ENCODE results near the gene DNM3. TPM values are rescaled to one million over a fixed set of nuclear protein-coding genes. Genes with fewer than 3 reads are reported as not detected.

Gene DNM3
- polyA plus RNA-seq, 1 of the 3 experiments (the other 2 are of a cell fraction) = 0.43 TPM

DNA sequence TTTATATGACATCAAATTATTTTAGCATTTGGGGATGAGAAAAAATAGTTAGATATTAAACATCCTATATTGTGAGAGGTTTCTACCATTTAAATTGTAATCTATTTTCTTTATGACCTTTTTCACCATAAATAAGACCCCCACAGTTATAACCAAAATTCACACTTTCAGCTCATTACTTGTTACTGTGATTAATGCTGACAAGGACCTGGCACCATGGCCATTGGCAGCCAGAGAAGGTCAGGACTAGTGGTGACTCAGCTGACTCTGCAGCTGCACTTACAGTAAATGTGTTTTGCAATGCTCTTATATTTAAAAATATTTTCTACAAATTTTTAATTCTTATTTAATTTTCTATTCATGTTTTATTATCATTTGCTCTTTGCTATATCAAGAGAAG lies 445.9 kb downstream of the DNM3 start:
- peaks cover 6 to 9% of the 10 kb centered on the region in 2 experiments; a peak in 2 of 4 replicates for H3K4me1 ChIP-seq (ENCODE audit: control insufficient read depth in 1 of 2, insufficient read depth in 2 of 2, low read depth in 1 of 2, low read length in 1 of 2)
- no peaks in the 10 kb centered on the region for H3K9me2 ChIP-seq
- H3K4me3 ChIP-seq (ENCODE audit: low read depth in 2 of 2, low read length in 1 of 2) = no peak overlapping the region
- no peaks in the 10 kb centered on the region for H3K27me3 ChIP-seq (ENCODE audit: insufficient read depth)
- TF ChIP-seq FOSL2 (IDR thresholded peaks at IDR 0.05; ENCODE audit: borderline replicate concordance, low read depth) (peak; percentile 67; the same call in 1 of the 2 replicates), EP300 (IDR thresholded peaks at IDR 0.05; ENCODE audit: borderline replicate concordance in 1 of 2, low read depth in 1 of 2, low read length in 1 of 2) (peak in 1 of 2 experiments; percentile 39; a peak in 1 of 4 replicates), RXRA (IDR thresholded peaks at IDR 0.05; ENCODE audit: borderline replicate concordance, low read depth) (peak; percentile 30; the same call in 1 of the 2 replicates), TCF12 (IDR thresholded peaks at IDR 0.05) (peak; percentile 71), CHD2 (IDR thresholded peaks at IDR 0.05; ENCODE audit: low read length, partially characterized antibody) (no peak), NFIC (IDR thresholded peaks at IDR 0.05; ENCODE audit: borderline replicate concordance) (peak; percentile 86), MEF2A (IDR thresholded peaks at IDR 0.05; ENCODE audit: borderline replicate concordance, low read depth) (no peak), JUND (IDR thresholded peaks at IDR 0.05) (peak; percentile 54)
- TF ChIP-seq, protein P1, sequence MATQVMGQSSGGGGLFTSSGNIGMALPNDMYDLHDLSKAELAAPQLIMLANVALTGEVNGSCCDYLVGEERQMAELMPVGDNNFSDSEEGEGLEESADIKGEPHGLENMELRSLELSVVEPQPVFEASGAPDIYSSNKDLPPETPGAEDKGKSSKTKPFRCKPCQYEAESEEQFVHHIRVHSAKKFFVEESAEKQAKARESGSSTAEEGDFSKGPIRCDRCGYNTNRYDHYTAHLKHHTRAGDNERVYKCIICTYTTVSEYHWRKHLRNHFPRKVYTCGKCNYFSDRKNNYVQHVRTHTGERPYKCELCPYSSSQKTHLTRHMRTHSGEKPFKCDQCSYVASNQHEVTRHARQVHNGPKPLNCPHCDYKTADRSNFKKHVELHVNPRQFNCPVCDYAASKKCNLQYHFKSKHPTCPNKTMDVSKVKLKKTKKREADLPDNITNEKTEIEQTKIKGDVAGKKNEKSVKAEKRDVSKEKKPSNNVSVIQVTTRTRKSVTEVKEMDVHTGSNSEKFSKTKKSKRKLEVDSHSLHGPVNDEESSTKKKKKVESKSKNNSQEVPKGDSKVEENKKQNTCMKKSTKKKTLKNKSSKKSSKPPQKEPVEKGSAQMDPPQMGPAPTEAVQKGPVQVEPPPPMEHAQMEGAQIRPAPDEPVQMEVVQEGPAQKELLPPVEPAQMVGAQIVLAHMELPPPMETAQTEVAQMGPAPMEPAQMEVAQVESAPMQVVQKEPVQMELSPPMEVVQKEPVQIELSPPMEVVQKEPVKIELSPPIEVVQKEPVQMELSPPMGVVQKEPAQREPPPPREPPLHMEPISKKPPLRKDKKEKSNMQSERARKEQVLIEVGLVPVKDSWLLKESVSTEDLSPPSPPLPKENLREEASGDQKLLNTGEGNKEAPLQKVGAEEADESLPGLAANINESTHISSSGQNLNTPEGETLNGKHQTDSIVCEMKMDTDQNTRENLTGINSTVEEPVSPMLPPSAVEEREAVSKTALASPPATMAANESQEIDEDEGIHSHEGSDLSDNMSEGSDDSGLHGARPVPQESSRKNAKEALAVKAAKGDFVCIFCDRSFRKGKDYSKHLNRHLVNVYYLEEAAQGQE (IDR thresholded peaks at IDR 0.05; ENCODE audit: low read depth, low read length) = no peak
- TF ChIP-seq, protein P2, sequence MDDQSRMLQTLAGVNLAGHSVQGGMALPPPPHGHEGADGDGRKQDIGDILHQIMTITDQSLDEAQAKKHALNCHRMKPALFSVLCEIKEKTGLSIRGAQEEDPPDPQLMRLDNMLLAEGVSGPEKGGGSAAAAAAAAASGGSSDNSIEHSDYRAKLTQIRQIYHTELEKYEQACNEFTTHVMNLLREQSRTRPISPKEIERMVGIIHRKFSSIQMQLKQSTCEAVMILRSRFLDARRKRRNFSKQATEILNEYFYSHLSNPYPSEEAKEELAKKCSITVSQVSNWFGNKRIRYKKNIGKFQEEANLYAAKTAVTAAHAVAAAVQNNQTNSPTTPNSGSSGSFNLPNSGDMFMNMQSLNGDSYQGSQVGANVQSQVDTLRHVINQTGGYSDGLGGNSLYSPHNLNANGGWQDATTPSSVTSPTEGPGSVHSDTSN (IDR thresholded peaks at IDR 0.05) = peak; percentile 91
- H3K9me3 ChIP-seq = no peaks in the 10 kb centered on the region
- H3K27ac ChIP-seq (ENCODE audit: low read depth in 2 of 2, low read length in 1 of 2) = peak overlapping the region; percentile 69 to 89
- H3F3A ChIP-seq (replicated peaks; ENCODE audit: insufficient read depth) = peaks cover 11% of the 10 kb centered on the region
- peak overlapping the region; percentile 44; the same call in 1 of the 2 replicates for H3K4me2 ChIP-seq
- H3K36me3 ChIP-seq (replicated peaks in 1 of 2; ENCODE audit: control insufficient read depth in 1 of 2, insufficient read depth in 2 of 2, low read length in 1 of 2) = no peaks in the 10 kb centered on the region
- no peak overlapping the region for H3K9ac ChIP-seq
- no peak for DNase-seq
- no peaks in the 10 kb centered on the region for H3K79me2 ChIP-seq (ENCODE audit: insufficient read depth)
- ChIA-PET POLR2A (no interaction called here), CTCF (no interaction called here)
- H4K20me1 ChIP-seq (ENCODE audit: insufficient read depth) = no peaks in the 10 kb centered on the region
- H2AFZ ChIP-seq (ENCODE audit: low read depth) = no peak overlapping the region

DNA sequence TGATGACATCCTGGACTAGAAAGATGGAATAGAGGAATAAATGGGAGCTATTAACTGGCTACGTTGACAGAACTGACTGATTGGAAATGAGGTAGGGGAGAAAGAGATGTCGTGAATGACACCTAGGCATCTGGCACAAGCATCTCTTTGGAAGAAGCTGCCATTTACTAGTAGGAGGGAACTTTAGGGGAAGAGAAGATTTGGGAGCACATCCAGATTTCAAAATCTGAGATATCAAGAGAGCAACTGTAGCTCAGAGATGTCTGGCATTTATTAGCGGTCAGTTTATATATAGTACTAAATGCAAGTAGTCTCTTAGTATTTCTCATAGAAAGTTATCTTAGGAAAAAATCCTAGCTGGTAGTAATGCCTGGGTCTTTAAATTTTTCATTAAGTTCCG lies 447.3 kb downstream of the DNM3 start:
- no peaks in the 10 kb centered on the region for H3K27me3 ChIP-seq (ENCODE audit: insufficient read depth)
- H3K9ac ChIP-seq = no peak overlapping the region
- CTCF ChIA-PET = interaction anchor here (0.8 kb wide), 1 partner anchor 198 kb away, joined by 3 read pairs; no protein-coding TSS in a partner anchor
- H3K79me2 ChIP-seq (ENCODE audit: insufficient read depth) = no peaks in the 10 kb centered on the region
- H2AFZ ChIP-seq (ENCODE audit: low read depth) = no peak overlapping the region
- H3K4me3 ChIP-seq (ENCODE audit: low read depth in 2 of 2, low read length in 1 of 2) = no peak overlapping the region
- POLR2A ChIA-PET = no interaction called here
- peak overlapping the region in 1 of 2 experiments; percentile 47; a peak in 1 of 4 replicates for H3K27ac ChIP-seq (ENCODE audit: low read depth in 2 of 2, low read length in 1 of 2)
- peaks cover 8 to 9% of the 10 kb centered on the region in 2 experiments; a peak in 2 of 4 replicates for H3K4me1 ChIP-seq (ENCODE audit: control insufficient read depth in 1 of 2, insufficient read depth in 2 of 2, low read depth in 1 of 2, low read length in 1 of 2)
- H3K36me3 ChIP-seq (replicated peaks in 1 of 2; ENCODE audit: control insufficient read depth in 1 of 2, insufficient read depth in 2 of 2, low read length in 1 of 2) = no peaks in the 10 kb centered on the region
- H3K9me3 ChIP-seq = no peaks in the 10 kb centered on the region
- no peaks in the 10 kb centered on the region for H4K20me1 ChIP-seq (ENCODE audit: insufficient read depth)
- no peak overlapping the region for H3K4me2 ChIP-seq
- no peaks in the 10 kb centered on the region for H3K9me2 ChIP-seq
- peaks cover 11% of the 10 kb centered on the region for H3F3A ChIP-seq (replicated peaks; ENCODE audit: insufficient read depth)
- WGBS (ENCODE audit: low lambda C conversion rate) = 92% methylated on average over 4 of the region's 4 CpGs
- TF ChIP-seq RFX5 (IDR thresholded peaks at IDR 0.05; ENCODE audit: low read length) = no peak
- TF ChIP-seq TCF12 (IDR thresholded peaks at IDR 0.05) = no peak
- TF ChIP-seq, protein P1 (IDR thresholded peaks at IDR 0.05; ENCODE audit: low read depth, low read length) = no peak
- no peak for TF ChIP-seq GATA2 (CRISPR knock-in tag; IDR thresholded peaks at IDR 0.05)
- TF ChIP-seq CHD2 (IDR thresholded peaks at IDR 0.05; ENCODE audit: low read length, partially characterized antibody) = no peak
- no peak for TF ChIP-seq FOSL2 (IDR thresholded peaks at IDR 0.05; ENCODE audit: borderline replicate concordance, low read depth)
- TF ChIP-seq NFIC (IDR thresholded peaks at IDR 0.05; ENCODE audit: borderline replicate concordance) = no peak
- TF ChIP-seq, protein P2 (IDR thresholded peaks at IDR 0.05) = no peak
- TF ChIP-seq RCOR1 (IDR thresholded peaks at IDR 0.05; ENCODE audit: low read length) = no peak
- TF ChIP-seq FOXJ3 (CRISPR knock-in tag; IDR thresholded peaks at IDR 0.05) = no peak
- TF ChIP-seq TEAD4 (IDR thresholded peaks at IDR 0.05; ENCODE audit: borderline replicate concordance, insufficient read depth) = no peak
- DNase-seq = no peak
